IPS-11a (cell line): ENCODE measurements around the gene FLAD1.

Source experiments
- H3K4me3 ChIP-seq: one replicate; pipeline ENCODE4 v1.5.1; 2013; ENCODE audit warnings: low read depth, low read length, control low read depth

FLAD1 gene

DNA sequence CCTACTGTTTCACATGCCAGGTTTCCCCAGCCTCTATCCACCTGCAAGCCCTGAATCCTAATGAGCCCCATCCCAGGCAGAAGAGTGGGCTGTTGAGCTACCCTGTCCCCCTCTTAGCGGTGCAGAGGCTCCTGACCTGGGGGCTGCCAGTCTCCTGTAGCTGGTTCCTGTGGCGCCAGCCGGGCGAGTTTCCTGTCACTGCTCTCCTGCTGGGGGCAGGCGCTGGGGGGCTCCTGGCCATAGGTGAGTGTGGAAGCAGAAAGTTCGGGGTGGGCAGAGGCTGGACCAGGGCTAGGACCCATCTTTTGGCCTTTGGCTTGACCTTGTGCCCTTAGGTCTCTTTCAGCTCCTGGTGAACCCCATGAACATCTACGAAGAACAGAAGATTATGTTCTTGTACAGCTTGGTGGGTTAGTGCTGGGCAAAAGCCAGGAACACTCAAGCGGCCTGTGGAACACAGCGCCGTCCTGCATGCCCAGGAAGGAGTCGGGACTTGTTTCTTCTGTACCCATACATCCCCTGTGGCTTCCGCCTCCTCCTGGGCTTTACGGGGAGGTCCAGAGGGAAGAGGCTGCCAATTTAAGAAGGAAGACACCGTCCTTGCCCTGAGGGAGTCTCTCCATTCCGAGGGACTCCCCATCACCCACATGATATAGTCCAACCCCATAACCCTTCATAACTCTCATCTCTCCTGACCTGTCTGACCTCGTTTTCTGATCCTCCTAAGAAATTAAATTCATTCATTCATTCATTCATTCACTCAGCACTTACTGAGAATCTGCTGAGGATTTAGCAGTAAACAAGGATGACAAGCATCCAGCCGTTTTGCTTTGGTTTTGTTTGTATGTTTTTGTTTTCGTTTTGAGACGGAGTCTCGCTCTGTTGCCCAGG is 51.4 kb downstream of the FLAD1 start:
- H3K4me3 ChIP-seq, result no peak overlapping the region

DNA sequence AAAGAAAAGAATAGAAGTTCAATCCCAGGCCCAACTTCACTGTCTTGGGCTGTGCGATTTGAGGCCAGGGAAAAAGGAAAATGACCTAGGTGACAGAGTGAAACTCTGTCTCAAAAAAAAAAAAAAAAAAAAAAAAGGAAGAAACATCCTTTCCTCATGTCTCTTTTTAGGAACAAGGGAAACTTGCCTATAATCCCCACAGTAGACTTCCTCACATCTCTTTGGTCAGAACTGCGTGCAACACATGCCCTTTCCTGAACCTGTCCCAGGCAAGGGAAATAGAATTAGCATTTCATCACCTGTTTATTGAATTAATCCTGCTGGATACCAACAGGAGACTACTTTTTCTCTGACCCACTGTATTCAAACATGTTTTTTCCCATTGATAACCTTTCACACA is 52.8 kb downstream of the FLAD1 start:
- H3K4me3 ChIP-seq, result no peak overlapping the region

DNA sequence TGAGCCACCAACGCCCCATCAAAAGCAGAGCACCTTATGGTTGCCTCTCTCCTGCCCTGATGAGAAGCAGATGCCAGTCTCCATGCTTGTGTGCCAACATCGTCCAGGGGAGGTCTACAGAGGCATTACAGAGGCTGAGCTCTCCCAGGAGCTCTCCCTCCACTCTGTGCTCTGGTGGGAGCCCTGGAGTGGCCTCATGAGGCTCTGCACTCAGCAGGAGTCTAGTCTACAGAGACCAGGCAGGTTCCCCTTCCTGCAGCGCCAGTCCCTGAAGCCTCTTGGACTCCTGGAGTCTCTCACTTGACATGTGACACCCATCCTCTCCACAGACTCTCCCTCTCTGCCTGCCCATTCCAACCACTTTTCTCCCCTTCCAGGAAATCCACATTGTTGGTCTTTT is 53.9 kb downstream of the FLAD1 start:
- H3K4me3 ChIP-seq, result no peak overlapping the region

DNA sequence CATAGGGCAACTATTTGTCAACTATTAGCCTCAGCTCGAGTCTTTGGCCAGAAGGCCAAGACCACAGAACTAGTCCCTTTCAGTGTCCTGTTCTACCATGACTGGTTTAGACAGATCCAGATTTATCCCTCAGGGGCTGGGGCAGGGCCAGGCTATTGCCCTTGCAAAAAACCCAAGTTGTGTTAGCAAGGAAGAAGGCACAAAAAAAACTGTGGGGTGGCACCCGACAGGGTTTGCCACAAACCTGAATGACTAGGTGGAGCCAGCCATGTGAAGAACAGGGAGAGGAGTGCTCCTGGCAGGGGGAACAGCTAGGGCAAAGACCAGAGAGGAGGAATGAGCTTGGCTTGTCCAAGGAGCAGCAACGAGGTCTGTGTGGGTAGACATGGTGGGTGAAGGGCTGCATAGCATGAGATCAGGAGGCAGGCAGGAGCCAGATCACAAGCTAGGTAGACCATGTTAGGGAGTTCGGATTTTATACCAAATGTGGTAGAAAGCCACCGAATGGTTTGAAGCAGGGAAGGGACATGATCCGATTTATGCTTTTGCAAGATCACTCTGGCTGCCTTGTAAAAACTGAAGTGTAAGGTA is 54.8 kb downstream of the FLAD1 start:
- no peak overlapping the region for H3K4me3 ChIP-seq

DNA sequence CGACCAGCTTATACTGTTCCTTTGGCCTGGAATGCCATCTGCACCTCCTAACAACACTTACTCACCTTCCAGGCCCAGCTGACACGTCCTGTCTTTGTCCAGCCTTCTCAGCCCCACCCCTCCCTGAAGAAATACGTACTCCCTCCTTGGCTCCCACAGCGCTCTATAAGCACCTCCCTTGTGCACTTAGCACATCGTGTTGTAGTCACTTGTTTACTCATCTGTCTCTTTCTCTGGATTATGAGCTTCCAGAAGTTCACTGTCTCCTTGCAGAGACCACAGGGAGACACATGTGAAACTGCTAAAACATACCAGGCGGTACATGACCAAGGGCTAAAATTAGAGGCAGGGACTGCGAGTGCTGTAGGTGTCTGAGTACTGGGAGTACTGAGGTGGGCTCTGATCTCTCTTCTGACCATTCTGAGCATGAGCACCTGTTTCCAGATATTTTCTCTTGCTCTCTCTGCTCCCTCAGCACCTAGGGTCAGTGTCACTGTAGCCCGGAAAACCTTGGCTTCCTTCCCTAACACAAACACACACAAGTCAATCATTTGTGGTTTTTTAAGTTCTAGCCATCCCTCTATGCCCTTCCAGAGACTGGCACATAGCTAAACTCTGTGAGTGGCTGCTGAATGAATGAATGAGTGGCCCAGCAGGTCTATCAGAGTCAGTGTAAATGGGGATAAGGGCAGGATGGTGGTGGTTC is 55.6 kb downstream of the FLAD1 start:
- H3K4me3 ChIP-seq, result no peak overlapping the region

DNA sequence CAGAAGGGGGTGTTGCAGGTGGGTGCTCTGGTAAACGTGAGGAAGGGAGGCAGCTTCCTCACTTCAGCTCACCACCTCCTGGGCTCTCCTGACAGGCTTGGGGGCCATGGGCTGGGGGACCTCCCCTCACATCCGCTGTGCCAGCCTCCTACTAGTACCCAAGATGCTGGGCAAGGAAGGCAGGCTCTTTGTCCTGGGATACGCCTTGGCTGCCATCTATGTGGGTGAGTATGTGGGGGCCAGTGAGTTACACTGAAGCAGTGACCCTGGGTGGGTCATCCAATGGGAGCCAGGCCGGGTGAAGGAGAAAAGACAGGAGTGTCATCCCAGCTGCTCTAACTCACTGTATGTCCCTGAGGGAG is 56.1 kb downstream of the FLAD1 start:
- no peak overlapping the region for H3K4me3 ChIP-seq

DNA sequence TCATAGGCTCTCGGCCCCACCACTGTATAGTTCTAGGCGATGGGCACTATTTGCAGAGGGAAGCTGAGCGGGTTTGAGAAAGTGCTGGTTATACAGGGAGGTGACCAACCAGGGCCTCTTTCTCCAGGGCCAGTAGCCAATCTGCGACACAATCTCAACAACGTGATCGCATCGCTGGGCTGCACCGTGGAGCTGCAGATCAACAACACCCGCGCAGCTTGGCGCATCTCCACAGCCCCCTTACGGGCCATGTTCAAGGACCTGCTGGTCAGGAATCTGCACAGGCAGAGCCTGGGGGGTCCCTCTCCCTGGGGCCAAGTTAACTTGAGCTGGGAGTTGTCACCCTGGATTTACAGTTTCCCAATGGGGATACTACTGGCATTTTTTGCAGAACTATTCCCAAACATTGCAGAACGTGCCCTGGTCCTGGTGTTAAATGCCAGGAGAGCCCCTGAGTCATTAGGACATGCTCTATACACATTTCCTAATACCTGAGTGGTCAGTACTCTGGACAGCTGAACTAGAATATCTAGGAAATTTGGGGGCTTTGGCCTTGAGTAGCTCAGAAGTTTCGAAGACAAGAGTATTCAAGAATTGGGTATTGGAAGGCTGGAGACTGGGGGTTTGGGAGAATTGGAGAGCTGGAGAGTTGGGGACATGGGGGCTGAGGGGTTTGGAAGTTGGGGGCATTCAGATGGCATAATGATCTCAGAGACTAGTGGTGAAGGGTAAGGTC is 57.4 kb downstream of the FLAD1 start:
- no peak overlapping the region for H3K4me3 ChIP-seq
